Erythroblast (primary cell): ENCODE measurements around the gene GOLGA1.

Source experiments
- DNase-seq, 2 experiments: peaks; one replicate each; lab custom pipeline; 2025; lab: John Stamatoyannopoulos, UW
- GATA1 ChIP-seq: IDR thresholded peaks from 2 replicates; pipeline ENCODE4 v1.6.1; 2011; ENCODE audit warnings: low read depth, mild to moderate bottlenecking, control low read depth, low read length, moderate library complexity
- POLR2A ChIP-seq: IDR thresholded peaks from 2 replicates; pipeline ENCODE4 v1.6.1; 2011; ENCODE audit warnings: mild to moderate bottlenecking, low read length

Gene GOLGA1

GRCh38 chr9:124911766-124912165 lies 29.1 kb downstream of the GOLGA1 start:
- no peak for DNase-seq
- TF ChIP-seq GATA1 (no peak), POLR2A (no peak)

DNA sequence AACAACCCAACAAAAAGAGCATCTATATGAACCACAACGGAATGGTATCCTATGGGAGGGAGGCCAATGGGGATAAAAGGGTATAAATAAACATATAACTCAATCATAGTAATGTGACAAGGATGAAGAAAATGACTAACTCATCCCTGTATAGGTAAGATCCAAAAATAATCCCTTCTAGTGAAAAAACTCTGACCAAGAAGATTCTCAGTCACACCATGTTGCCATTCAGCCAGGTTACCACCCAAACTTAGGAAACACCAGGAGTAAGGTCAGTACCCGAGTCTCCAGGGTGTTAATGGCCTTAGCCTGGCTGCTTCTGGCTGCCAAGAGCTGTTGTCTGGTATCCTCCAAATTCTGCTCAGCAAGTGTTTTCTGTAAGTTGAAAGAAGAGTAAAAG lies 32.8 kb downstream of the GOLGA1 start:
- DNase-seq, result no peak
- TF ChIP-seq POLR2A (no peak), GATA1 (no peak)

DNA sequence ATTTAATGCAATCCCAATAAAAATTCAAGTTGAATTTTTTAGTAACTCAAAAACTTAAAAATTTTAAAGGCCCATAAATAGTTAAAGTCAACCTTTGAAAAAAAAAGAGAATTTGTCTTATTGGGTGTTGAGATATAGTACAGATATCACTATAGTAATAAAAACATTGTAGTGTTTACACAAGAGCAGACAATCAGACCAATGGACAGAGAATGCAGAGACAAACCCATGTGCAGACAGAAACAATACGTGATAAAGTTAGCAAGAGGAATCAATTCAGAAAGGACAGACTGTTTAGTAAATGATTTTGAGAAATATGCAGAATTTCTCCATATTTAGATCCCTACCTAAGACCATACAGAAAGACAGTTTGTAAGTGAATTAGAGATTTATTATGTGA lies 33.9 kb downstream of the GOLGA1 start:
- DNase-seq, result no peak
- TF ChIP-seq GATA1, result no peak
- TF ChIP-seq POLR2A, result no peak

GRCh38 chr9:124899845-124900244 lies 41.0 kb downstream of the GOLGA1 start:
- no peak for DNase-seq
- no peak for TF ChIP-seq GATA1
- no peak for TF ChIP-seq POLR2A

GRCh38 chr9:124897570-124898460 lies 43.1 kb downstream of the GOLGA1 start:
- DNase-seq, result no peak
- no peak for TF ChIP-seq GATA1
- no peak for TF ChIP-seq POLR2A

- TF ChIP-seq POLR2A, result no peak
- no peak for TF ChIP-seq GATA1
- DNase-seq, result peak; percentile 48 to 57
Observed at GRCh38 chr9:124894741-124895170, 46.1 kb downstream of the GOLGA1 start.

DNA sequence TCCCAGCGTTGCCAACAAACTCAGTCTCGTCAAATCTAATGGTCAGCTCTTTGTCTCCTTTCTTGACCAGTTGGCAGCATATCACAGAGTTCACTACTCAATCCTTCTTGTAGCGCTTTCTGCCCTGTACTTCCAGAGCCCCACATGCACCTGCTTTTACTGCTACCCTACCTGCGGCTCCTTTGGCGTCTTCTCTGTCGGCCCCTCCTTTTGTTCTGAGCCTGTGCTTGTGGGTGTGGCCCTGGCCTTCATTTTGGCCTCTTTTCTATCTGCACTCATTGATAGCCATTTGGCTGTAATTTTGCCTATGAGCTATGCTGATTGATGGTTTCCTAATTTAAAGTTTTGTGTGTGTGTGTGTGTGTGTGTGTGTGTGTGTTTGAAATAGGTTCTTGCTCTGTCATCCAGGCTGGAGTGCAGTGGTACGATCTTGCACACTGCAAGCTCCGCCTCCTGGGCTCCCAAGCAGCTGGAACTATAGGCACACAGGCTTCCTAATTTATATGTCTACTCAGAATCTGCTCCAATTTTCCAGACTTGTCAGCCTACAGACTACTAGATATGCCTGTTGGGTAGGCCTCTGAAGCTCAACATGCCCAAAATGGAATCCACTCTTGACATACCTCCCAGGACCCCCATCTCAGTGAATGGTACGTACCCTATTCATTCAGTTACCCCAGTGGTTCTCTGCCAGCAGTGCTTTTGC lies 46.7 kb downstream of the GOLGA1 start:
- TF ChIP-seq GATA1 (no peak), POLR2A (no peak)
- DNase-seq, result no peak

- no peak for TF ChIP-seq GATA1
- TF ChIP-seq POLR2A, result no peak
- DNase-seq, result no peak
Observed at GRCh38 chr9:124890179-124890578, 50.7 kb downstream of the GOLGA1 start.

- TF ChIP-seq GATA1 (no peak), POLR2A (no peak)
- no peak for DNase-seq
Observed at GRCh38 chr9:124889006-124889405, 51.9 kb downstream of the GOLGA1 start.

DNA sequence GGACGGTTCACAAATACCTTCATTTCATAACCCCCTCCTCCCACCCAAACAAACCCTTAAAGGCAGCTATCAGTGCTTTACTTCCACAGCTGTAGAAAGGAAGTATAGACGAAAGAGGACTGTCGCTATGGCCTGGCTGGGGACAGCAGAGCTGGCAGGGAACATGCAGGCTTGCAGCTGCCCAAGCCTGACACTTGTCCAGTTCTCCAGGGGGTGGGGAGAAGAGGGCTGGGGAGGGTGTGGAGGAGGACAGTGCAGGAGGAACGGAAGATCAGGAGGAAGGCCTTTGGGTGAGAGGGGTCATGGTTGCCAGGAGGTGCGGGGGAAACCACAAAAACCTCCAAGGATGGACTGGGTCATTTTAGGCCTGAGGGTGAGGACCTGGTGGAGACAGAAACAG lies 53.1 kb downstream of the GOLGA1 start:
- DNase-seq, result no peak
- TF ChIP-seq POLR2A (no peak), GATA1 (no peak)

- no peak for DNase-seq
- no peak for TF ChIP-seq GATA1
- no peak for TF ChIP-seq POLR2A
Observed at GRCh38 chr9:124886866-124887492, 53.9 kb downstream of the GOLGA1 start.

DNA sequence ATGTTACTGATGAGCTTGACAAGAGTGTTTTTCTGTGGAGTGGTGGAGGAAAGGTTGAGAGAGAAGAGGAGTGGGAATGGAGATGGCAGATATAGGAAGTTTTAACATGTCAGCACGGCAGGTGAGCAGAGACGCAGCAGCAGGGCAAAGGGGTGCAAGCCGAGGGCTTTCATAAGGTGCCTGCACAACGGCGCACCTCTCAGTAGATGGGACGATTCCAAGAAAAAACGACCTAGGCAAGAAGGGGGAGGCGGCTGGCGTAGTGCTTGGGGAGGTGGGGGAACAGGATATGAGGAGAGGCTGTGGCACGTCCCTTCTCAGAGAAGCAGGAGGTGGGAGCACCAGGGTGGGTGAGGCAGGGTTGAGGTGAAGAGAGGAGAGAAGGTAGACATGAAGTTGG lies 54.4 kb downstream of the GOLGA1 start:
- no peak for DNase-seq
- TF ChIP-seq GATA1, result no peak
- TF ChIP-seq POLR2A, result no peak

- no peak for DNase-seq
- TF ChIP-seq POLR2A (no peak), GATA1 (no peak)
Observed at GRCh38 chr9:124885551-124885950, 55.3 kb downstream of the GOLGA1 start.

- no peak for DNase-seq
- TF ChIP-seq POLR2A, result no peak
- no peak for TF ChIP-seq GATA1
Observed at GRCh38 chr9:124884376-124884775, 56.5 kb downstream of the GOLGA1 start.

DNA sequence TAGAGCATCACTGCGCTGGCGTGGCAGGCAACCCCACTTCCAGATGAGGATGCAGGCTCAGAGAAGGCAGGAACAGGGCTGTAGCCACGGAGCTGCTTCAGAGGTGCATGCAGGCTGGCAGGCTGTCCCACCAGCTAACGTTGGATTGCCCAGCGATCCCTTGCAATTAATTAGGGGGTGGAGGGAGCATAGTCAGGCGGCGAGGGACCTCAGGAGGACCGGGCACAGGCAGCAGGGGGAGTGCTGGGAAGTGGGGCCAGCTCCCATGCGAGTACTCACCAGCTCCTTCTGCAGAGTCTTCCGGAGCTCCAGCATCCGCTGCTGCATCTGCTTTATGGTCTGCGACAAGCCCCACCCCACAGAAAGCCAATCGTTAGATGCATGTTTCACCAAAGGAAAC lies 58.7 kb downstream of the GOLGA1 start:
- TF ChIP-seq POLR2A (no peak), GATA1 (no peak)
- no peak for DNase-seq
